HepG2 (cell line): ENCODE measurements around the gene PRDM11. TPM values are rescaled to one million over a fixed set of nuclear protein-coding genes. Genes with fewer than 3 reads are reported as not detected.

ENCODE experiments used
- MTA1 ChIP-seq: sonication (generic); formaldehyde crosslinking; IDR thresholded peaks from 2 replicates; pipeline ENCODE4 v1.4.0; 2020; ENCODE audit warnings: missing genetic modification reagents, mild to moderate bottlenecking, borderline replicate concordance
- NFIC ChIP-seq: IDR thresholded peaks from 2 replicates; pipeline ENCODE4 v1.6.1; 2012; ENCODE audit warnings: mild to moderate bottlenecking, low read length, inconsistent platforms
- PPARG ChIP-seq: conservative IDR thresholded peaks from 2 replicates; pipeline ENCODE4 v1.6.1; 2016; ENCODE audit warnings: missing biosample characterization, missing genetic modification reagents
- PRMT3 ChIP-seq: sonication (generic); formaldehyde crosslinking; IDR thresholded peaks from 2 replicates; pipeline ENCODE4 v1.8.1; 2022; ENCODE audit warnings: low read depth, mild to moderate bottlenecking, moderate library complexity, missing genetic modification reagents, borderline replicate concordance
- RXRA ChIP-seq: sonication (generic); formaldehyde crosslinking; IDR thresholded peaks from 2 replicates; pipeline ENCODE4 v1.5.1; 2020; ENCODE audit warnings: missing genetic modification reagents
- SNRNP70 ChIP-seq: fragments of 200-400 bp; formaldehyde crosslinking; IDR thresholded peaks from 2 replicates; pipeline ENCODE4 v1.6.1; 2017; ENCODE audit warnings: mild to moderate bottlenecking, low read depth, low read length, moderate library complexity
- TFDP2 ChIP-seq: sonication (generic); formaldehyde crosslinking; IDR thresholded peaks from 2 replicates; pipeline ENCODE4 v1.4.0; 2020; ENCODE audit warnings: missing genetic modification reagents
- ZKSCAN5 ChIP-seq: sonication (generic); formaldehyde crosslinking; IDR thresholded peaks from 2 replicates; pipeline ENCODE4 v1.5.1; 2020; ENCODE audit warnings: mild to moderate bottlenecking, missing genetic modification reagents
- ZNF143 ChIP-seq: sonication (generic); formaldehyde crosslinking; IDR thresholded peaks from 2 replicates; pipeline ENCODE4 v1.4.0; 2020; ENCODE audit warnings: missing genetic modification reagents
- ZNF496 ChIP-seq: sonication (generic); formaldehyde crosslinking; IDR thresholded peaks from 2 replicates; pipeline ENCODE4 v1.8.1; 2023; ENCODE audit warnings: mild to moderate bottlenecking, moderate library complexity, missing genetic modification reagents; ENCODE audit not compliant: insufficient replicate concordance
- ZNF570 ChIP-seq: sonication (generic); formaldehyde crosslinking; IDR thresholded peaks from 2 replicates; pipeline ENCODE4 v1.4.0; 2020; ENCODE audit warnings: mild to moderate bottlenecking, missing genetic modification reagents, borderline replicate concordance
- ZNF609 ChIP-seq: sonication (generic); formaldehyde crosslinking; IDR thresholded peaks from 2 replicates; pipeline ENCODE4 v1.4.0; 2020; ENCODE audit warnings: mild to moderate bottlenecking, missing genetic modification reagents, borderline replicate concordance
- ZSCAN25 ChIP-seq: sonication (generic); formaldehyde crosslinking; IDR thresholded peaks from 2 replicates; pipeline ENCODE4 v1.8.0; 2022; ENCODE audit warnings: mild to moderate bottlenecking, missing genetic modification reagents
- polyA plus RNA-seq, 8 experiments: library from polyadenylated mRNA; depleted of rRNA in 3 of 8; stranded (reverse) in 7 of 8; unstranded in 1 of 8; fragments of >200 nt; fragmentation: Illumina TruSeq in 4 of 8; extraction: Trizol in 4 of 8; gene quantifications; 2 replicates each; pipeline versions ENCODE4 v1.2.1 to v1.2.3, GENCODE V29; 2011 to 2016; ENCODE audit warnings: low read depth in 4 of 8, missing spikeins in 1 of 8, mixed read lengths in 1 of 8; ENCODE audit not compliant: insufficient read depth in 1 of 8
- total RNA-seq, 5 experiments: library from RNA; depleted of rRNA; stranded (reverse); fragments of >200 nt; fragmentation: Illumina TruSeq; extraction: Trizol; gene quantifications; 2 replicates each; pipeline ENCODE4 v1.2.3, GENCODE V29; 2016; ENCODE audit warnings: low read depth in 1 of 5
- TF ChIP-seq, protein P1 (sequence below): sonication (generic); formaldehyde crosslinking; IDR thresholded peaks from 2 replicates; pipeline ENCODE4 v1.4.0; 2020; ENCODE audit warnings: missing genetic modification reagents
- TF ChIP-seq, protein P2 (sequence below): sonication (generic); formaldehyde crosslinking; IDR thresholded peaks from 2 replicates; pipeline ENCODE4 v1.4.0; 2020; ENCODE audit warnings: low read depth, mild to moderate bottlenecking, missing genetic modification reagents
- TF ChIP-seq, protein P3 (sequence below): IDR thresholded peaks from 2 replicates; pipeline ENCODE4 v1.6.1; 2012; ENCODE audit warnings: low read depth, low read length, improper control_type of control experiment

PRDM11 gene
- total and polyA plus RNA-seq, 2 of the 13 experiments (the other 11 are each of a cell fraction or from before 2014, with no cell fraction given): 3.4 to 4.7 TPM

- TF ChIP-seq NFIC (no peak), PRMT3 (CRISPR knock-in tag) (no peak), TFDP2 (CRISPR knock-in tag) (peak; percentile 78), PPARG (CRISPR knock-in tag) (no peak), ZNF143 (CRISPR knock-in tag) (no peak), ZNF496 (no peak), ZKSCAN5 (CRISPR knock-in tag) (no peak), MTA1 (CRISPR knock-in tag) (peak; percentile 56; the same call in 1 of the 2 replicates), ZSCAN25 (CRISPR knock-in tag) (peak; percentile 50; the same call in 1 of the 2 replicates), ZNF570 (CRISPR knock-in tag) (no peak), ZNF609 (CRISPR knock-in tag) (no peak; the same call in 1 of the 2 replicates), RXRA (peak; percentile 30; the same call in 1 of the 2 replicates), SNRNP70 (no peak)
- TF ChIP-seq, protein P1, sequence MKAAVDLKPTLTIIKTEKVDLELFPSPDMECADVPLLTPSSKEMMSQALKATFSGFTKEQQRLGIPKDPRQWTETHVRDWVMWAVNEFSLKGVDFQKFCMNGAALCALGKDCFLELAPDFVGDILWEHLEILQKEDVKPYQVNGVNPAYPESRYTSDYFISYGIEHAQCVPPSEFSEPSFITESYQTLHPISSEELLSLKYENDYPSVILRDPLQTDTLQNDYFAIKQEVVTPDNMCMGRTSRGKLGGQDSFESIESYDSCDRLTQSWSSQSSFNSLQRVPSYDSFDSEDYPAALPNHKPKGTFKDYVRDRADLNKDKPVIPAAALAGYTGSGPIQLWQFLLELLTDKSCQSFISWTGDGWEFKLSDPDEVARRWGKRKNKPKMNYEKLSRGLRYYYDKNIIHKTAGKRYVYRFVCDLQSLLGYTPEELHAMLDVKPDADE (CRISPR knock-in tag): no peak
- TF ChIP-seq, protein P2, sequence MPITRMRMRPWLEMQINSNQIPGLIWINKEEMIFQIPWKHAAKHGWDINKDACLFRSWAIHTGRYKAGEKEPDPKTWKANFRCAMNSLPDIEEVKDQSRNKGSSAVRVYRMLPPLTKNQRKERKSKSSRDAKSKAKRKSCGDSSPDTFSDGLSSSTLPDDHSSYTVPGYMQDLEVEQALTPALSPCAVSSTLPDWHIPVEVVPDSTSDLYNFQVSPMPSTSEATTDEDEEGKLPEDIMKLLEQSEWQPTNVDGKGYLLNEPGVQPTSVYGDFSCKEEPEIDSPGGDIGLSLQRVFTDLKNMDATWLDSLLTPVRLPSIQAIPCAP (CRISPR knock-in tag): no peak
- TF ChIP-seq, protein P3, sequence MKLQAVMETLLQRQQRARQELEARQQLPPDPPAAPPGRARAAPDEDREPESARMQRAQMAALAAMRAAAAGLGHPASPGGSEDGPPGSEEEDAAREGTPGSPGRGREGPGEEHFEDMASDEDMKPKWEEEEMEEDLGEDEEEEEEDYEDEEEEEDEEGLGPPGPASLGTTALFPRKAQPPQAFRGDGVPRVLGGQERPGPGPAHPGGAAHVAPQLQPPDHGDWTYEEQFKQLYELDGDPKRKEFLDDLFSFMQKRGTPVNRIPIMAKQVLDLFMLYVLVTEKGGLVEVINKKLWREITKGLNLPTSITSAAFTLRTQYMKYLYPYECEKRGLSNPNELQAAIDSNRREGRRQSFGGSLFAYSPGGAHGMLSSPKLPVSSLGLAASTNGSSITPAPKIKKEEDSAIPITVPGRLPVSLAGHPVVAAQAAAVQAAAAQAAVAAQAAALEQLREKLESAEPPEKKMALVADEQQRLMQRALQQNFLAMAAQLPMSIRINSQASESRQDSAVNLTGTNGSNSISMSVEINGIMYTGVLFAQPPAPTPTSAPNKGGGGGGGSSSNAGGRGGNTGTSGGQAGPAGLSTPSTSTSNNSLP: no peak
Observed at GRCh38 chr11:45147017-45147728, 734 bp downstream of the PRDM11 start (continued).
